ENCODE measurements around the gene MUC4. TPM values are rescaled to one million over a fixed set of nuclear protein-coding genes. Genes with fewer than 3 reads are reported as not detected.
"Not testable (repeated sequence)": the region's sequence is repeated elsewhere in the genome, so short reads cannot be mapped to it uniquely, and the experiment has no call there.

Gene MUC4
- total RNA-seq, 2 donors from 2014 or later: 8.6 to 12.0 TPM

GRCh38 chr3:195738274-195739044 is 73.3 kb downstream of the MUC4 start:
- Histone ChIP-seq H3K4me1 (replicated peaks) (no peaks in the 10 kb centered on the region), H3K9me3 (no peaks in the 10 kb centered on the region), H3K4me3 (no peak overlapping the region), H3K27ac (no peak overlapping the region), H3K27me3 (replicated peaks; ENCODE audit: insufficient read depth) (no peaks in the 10 kb centered on the region), H3K36me3 (no peaks in the 10 kb centered on the region)
- TF ChIP-seq CTCF (IDR thresholded peaks at IDR 0.05) (no peak), POLR2AphosphoS5 (IDR thresholded peaks at IDR 0.05) (no peak), POLR2A (IDR thresholded peaks at IDR 0.05) (no peak)
- 93% methylated on average over 14 of the region's 14 CpGs for WGBS
- intact Hi-C loops (cut with DNase I): no loop called here
- no peak for DNase-seq (ENCODE audit: low spot score)

GRCh38 chr3:195737782-195738181 is 73.9 kb downstream of the MUC4 start:
- H3K36me3 ChIP-seq; H3K4me3 ChIP-seq; H3K27ac ChIP-seq; DNase-seq (ENCODE audit: low spot score); H3K9me3 ChIP-seq; H3K27me3 ChIP-seq (replicated peaks; ENCODE audit: insufficient read depth); H3K4me1 ChIP-seq (replicated peaks); intact Hi-C loops (cut with DNase I): not testable (repeated sequence)
- WGBS: 79% methylated on average over 6 of the region's 6 CpGs

GRCh38 chr3:195736866-195737490 is 74.8 kb downstream of the MUC4 start:
- intact Hi-C loops (cut with DNase I): no loop called here
- no peak for DNase-seq (ENCODE audit: low spot score)
- Histone ChIP-seq H3K36me3 (no peaks in the 10 kb centered on the region), H3K9me3 (no peaks in the 10 kb centered on the region), H3K27me3 (replicated peaks; ENCODE audit: insufficient read depth) (no peaks in the 10 kb centered on the region), H3K4me3 (no peak overlapping the region), H3K4me1 (replicated peaks) (no peaks in the 10 kb centered on the region), H3K27ac (no peak overlapping the region)
- WGBS: 89% methylated on average over 12 of the region's 12 CpGs
- TF ChIP-seq POLR2AphosphoS5 (IDR thresholded peaks at IDR 0.05): no peak
- no peak for TF ChIP-seq CTCF (IDR thresholded peaks at IDR 0.05)
- TF ChIP-seq POLR2A (IDR thresholded peaks at IDR 0.05): no peak

- H3K9me3 ChIP-seq: no peaks in the 10 kb centered on the region
- no peaks in the 10 kb centered on the region for H3K27me3 ChIP-seq (replicated peaks; ENCODE audit: insufficient read depth)
- TF ChIP-seq POLR2AphosphoS5 (IDR thresholded peaks at IDR 0.05): no peak
- no peak for TF ChIP-seq CTCF (IDR thresholded peaks at IDR 0.05)
- no peak for TF ChIP-seq POLR2A (IDR thresholded peaks at IDR 0.05)
- H3K36me3 ChIP-seq: no peaks in the 10 kb centered on the region
- H3K27ac ChIP-seq: no peak overlapping the region
- 75% methylated on average over 16 of the region's 16 CpGs for WGBS
- DNase-seq (ENCODE audit: low spot score): no peak
- no peaks in the 10 kb centered on the region for H3K4me1 ChIP-seq (replicated peaks)
- intact Hi-C loops (cut with DNase I): no loop called here
- H3K4me3 ChIP-seq: no peak overlapping the region
These were observed 76.6 kb downstream of the MUC4 start for GRCh38 chr3:195735036-195735695.

- Histone ChIP-seq H3K27me3 (replicated peaks; ENCODE audit: insufficient read depth) (no peaks in the 10 kb centered on the region), H3K4me1 (replicated peaks) (no peaks in the 10 kb centered on the region), H3K27ac (no peak overlapping the region), H3K4me3 (no peak overlapping the region), H3K9me3 (no peaks in the 10 kb centered on the region), H3K36me3 (no peaks in the 10 kb centered on the region)
- TF ChIP-seq POLR2A (IDR thresholded peaks at IDR 0.05) (no peak), CTCF (IDR thresholded peaks at IDR 0.05) (no peak), POLR2AphosphoS5 (IDR thresholded peaks at IDR 0.05) (no peak)
- intact Hi-C loops (cut with DNase I): no loop called here
- 62% methylated on average over 12 of the region's 12 CpGs for WGBS
- no peak for DNase-seq (ENCODE audit: low spot score)
These were observed 78.8 kb downstream of the MUC4 start for GRCh38 chr3:195732940-195733339.

Data from prostate gland (tissue), 2 donors.